Measurements from ENCODE around the gene SCARB1. TPM values are rescaled to one million over a fixed set of nuclear protein-coding genes. Genes with fewer than 3 reads are reported as not detected.

The SCARB1 gene
- total and polyA plus RNA-seq, 9 of the 15 experiments (the other 6 are each of a cell fraction or from before 2014, with no cell fraction given): 0.56 to 157 (median 52.8) TPM

- H3K4me1 ChIP-seq (replicated peaks in 1 of 2; ENCODE audit: control insufficient read depth in 2 of 2, insufficient read depth in 2 of 2, low read length in 2 of 2): peaks cover 55 to 56% of the 10 kb centered on the region in 2 experiments
- ChIA-PET CTCF (ENCODE audit: low intra/inter-chr PET ratio) (no interaction called here), POLR2A (interaction anchor here (0.6 to 2.0 kb wide), 6 partner anchors 20 to 129 kb away, joined by 3 to 6 read pairs (median 4); partner anchors contain the start of genes BRI3BP and UBC)
- H3K9ac ChIP-seq (ENCODE audit: insufficient read depth in 1 of 2, low read depth in 2 of 2, low read length in 2 of 2): peak overlapping the region; percentile 74 to 88
- DNase-seq (ENCODE audit: extremely low read depth in 1 of 4, low spot score in 3 of 4) (no peak), ATAC-seq (peak; percentile 4), FAIRE-seq (no peak)
- H3K27ac ChIP-seq (ENCODE audit: extremely low read depth, low read depth, low read length): peak overlapping the region; percentile 94
- H3K36me3 ChIP-seq (ENCODE audit: control insufficient read depth, insufficient read depth, low read length): peaks cover 29% of the 10 kb centered on the region
- WGBS (ENCODE audit: insufficient coverage, low coverage, missing lambda C conversion rate): 69% methylated on average over 14 of the region's 14 CpGs
- peaks cover 10% of the 10 kb centered on the region; the same call in 1 of the 2 replicates for H4K20me1 ChIP-seq (replicated peaks; ENCODE audit: control insufficient read depth, insufficient read depth, low read length)
- H3K27me3 ChIP-seq (ENCODE audit: control insufficient read depth in 2 of 2, insufficient read depth in 2 of 2, low read length in 2 of 2): no peaks in the 10 kb centered on the region
- peak overlapping the region; percentile 83 for H2AFZ ChIP-seq (ENCODE audit: low read depth, low read length)
- in situ Hi-C loops (cut with MboI): no loop called here
- peak overlapping the region; percentile 30 for H3K4me3 ChIP-seq
- H3K79me2 ChIP-seq (ENCODE audit: control insufficient read depth, insufficient read depth, low read length): peaks cover 48% of the 10 kb centered on the region
- H3K9me1 ChIP-seq (ENCODE audit: control insufficient read depth, insufficient read depth, low read length): no peaks in the 10 kb centered on the region
- no peaks in the 10 kb centered on the region for H3K9me3 ChIP-seq (replicated peaks; ENCODE audit: control insufficient read depth, insufficient read depth, low read depth, low read length)
- H3K4me2 ChIP-seq (ENCODE audit: insufficient read depth, low read length): peak overlapping the region; percentile 79
- intact Hi-C loops (cut with micrococcal nuclease): no loop called here
- TSS peak; percentile 47 for BruUV-seq (replicated peaks)
- TF ChIP-seq ZNF592 (IDR thresholded peaks at IDR 0.05): peak; percentile 83
- no peak for TF ChIP-seq ZNF518B (CRISPR knock-in tag; IDR thresholded peaks at IDR 0.05)
- TF ChIP-seq NFRKB (IDR thresholded peaks at IDR 0.05; ENCODE audit: low read depth): peak; percentile 66; the same call in 1 of the 2 replicates
- 0 out of 2 replicates have a peak, but pooled peaks have one; percentile 43 for TF ChIP-seq MIER1 (IDR thresholded peaks at IDR 0.05; ENCODE audit: low read depth)
- no peak for TF ChIP-seq CHCHD3 (CRISPR knock-in tag; IDR thresholded peaks at IDR 0.05)
- peak; percentile 2; the same call in 1 of the 2 replicates for TF ChIP-seq PKNOX1 (IDR thresholded peaks at IDR 0.05)
- TF ChIP-seq FOXJ3 (CRISPR knock-in tag; IDR thresholded peaks at IDR 0.05): no peak
- 0 out of 2 replicates have a peak, but pooled peaks have one; percentile 12 for TF ChIP-seq EP400 (IDR thresholded peaks at IDR 0.05)
- no peak for TF ChIP-seq TBP (optimal IDR thresholded peaks at IDR 0.05; ENCODE audit: low read depth, low read length)
- no peak for TF ChIP-seq E2F4 (CRISPR knock-in tag; IDR thresholded peaks at IDR 0.05; ENCODE audit: low read depth)
- TF ChIP-seq KAT7 (CRISPR knock-in tag; IDR thresholded peaks at IDR 0.05; ENCODE audit: borderline replicate concordance): 0 out of 2 replicates have a peak, but pooled peaks have one; percentile 26
- peak; percentile 53; the same call in 1 of the 2 replicates for TF ChIP-seq GTF2E2 (tag; IDR thresholded peaks at IDR 0.05)
- TF ChIP-seq ZNF764 (CRISPR knock-in tag; IDR thresholded peaks at IDR 0.05; ENCODE audit: low read depth): no peak
These were observed 675 bp upstream of the SCARB1 start for GRCh38 chr12:124864326-124864752.
